G401.6 (cell line): ENCODE results near the gene ANKRD37.
A peak's percentile ranks its signal among the peaks of the same experiment; 100 is the strongest.

ENCODE experiments used
- FAIRE-seq: peaks from 2 replicates; lab custom pipeline; 2012; peaks lifted over from hg19 to GRCh38; lab: Jason Lieb, UNC

The ANKRD37 gene

GRCh38 chr4:185424905-185425646, 28.4 kb downstream of the ANKRD37 start:
- no peak for FAIRE-seq

GRCh38 chr4:185425647-185426352, 29.2 kb downstream of the ANKRD37 start, which contains the start of gene UFSP2:
Gene UFSP2, minus strand, starts transcription at chr4:185425964. Its CDS starts 96 bp downstream, at chr4:185425868.
- FAIRE-seq = no peak

GRCh38 chr4:185426960-185427688, 30.5 kb downstream of the ANKRD37 start:
- FAIRE-seq = no peak

GRCh38 chr4:185429660-185430059, 33.0 kb downstream of the ANKRD37 start:
- FAIRE-seq = no peak

- FAIRE-seq = no peak
Observed at GRCh38 chr4:185435466-185435865, 38.8 kb downstream of the ANKRD37 start.

GRCh38 chr4:185437809-185438208, 41.2 kb downstream of the ANKRD37 start:
- FAIRE-seq = peak; percentile 60

GRCh38 chr4:185441479-185441878, 44.8 kb downstream of the ANKRD37 start:
- peak; percentile 55 for FAIRE-seq

GRCh38 chr4:185445209-185445608, 48.6 kb downstream of the ANKRD37 start:
- no peak for FAIRE-seq
